GF-D8 (cell line): ENCODE data around the gene CCDC27.

Source experiments
- DNase-seq: peaks from one replicate; lab custom pipeline; 2025; lab: John Stamatoyannopoulos, UW

CCDC27 gene

DNA sequence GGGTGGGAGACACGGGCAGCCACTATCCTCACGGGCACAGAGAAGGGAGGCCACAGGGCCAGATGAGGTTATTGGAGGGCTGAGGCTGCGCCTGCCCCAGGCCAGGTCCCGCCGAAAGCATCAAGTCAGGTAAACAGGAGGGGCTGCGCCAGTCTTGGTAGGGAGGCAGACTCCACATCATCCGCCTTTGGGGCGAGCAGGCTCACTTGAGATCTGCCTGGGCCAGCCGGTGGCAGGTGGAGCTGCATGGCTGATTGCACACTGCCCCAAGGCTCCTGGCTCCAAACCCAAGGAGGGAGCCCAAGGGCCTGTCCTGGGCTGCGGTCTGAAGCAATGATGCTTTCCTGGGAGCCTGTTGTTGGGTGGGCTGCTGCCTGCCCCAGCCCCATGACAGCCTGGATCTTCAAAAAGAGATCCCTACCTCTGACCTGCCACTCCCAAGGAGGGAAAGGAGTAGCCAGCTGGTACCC is 24.9 kb downstream of the CCDC27 start:
- no peak for DNase-seq

DNA sequence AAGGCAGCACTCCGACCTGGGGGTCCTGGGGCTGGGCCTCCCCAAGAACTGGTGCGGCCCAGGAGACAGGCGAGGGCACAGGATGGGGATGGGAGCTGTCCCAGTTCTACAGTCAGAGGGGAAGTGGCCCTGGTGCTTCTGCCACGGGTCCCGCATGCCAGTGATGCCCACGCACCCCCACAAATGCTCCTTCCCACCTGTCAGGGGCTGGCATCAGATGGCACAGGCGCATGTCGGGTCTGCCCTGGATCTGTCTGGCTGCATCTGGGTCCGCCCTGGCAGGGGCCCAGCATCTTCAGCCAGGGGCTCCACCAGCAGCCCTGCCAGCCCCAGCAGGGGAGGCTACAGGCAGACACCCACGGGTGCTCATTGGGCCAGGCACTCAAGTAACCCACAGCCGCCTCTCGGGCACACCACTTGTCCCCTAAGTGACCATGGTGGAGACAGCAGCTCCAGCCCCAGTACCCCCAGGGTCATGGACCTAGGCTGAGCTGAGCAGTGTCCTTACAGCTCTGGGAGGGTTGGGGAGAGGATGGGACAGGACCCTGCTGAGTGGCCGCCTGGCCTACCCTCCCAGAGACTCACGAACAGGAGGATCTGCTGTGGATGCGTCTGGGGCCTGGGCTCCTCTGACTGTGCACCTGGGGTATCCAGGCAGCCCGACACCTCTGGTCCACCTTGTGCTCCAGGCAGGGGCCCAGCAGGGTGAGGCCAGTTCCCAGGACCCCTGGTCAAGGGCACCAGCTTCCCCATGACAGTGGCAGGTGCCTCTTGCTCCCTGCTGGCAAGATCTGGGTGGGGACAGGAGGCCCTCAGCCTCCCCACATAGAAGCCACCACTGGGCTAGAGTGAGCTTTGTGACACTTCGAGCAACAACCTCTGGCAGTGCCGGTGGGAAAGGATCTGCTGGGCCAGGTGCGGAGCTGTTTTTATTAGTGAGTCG is 25.7 kb downstream of the CCDC27 start:
- DNase-seq: no peak

DNA sequence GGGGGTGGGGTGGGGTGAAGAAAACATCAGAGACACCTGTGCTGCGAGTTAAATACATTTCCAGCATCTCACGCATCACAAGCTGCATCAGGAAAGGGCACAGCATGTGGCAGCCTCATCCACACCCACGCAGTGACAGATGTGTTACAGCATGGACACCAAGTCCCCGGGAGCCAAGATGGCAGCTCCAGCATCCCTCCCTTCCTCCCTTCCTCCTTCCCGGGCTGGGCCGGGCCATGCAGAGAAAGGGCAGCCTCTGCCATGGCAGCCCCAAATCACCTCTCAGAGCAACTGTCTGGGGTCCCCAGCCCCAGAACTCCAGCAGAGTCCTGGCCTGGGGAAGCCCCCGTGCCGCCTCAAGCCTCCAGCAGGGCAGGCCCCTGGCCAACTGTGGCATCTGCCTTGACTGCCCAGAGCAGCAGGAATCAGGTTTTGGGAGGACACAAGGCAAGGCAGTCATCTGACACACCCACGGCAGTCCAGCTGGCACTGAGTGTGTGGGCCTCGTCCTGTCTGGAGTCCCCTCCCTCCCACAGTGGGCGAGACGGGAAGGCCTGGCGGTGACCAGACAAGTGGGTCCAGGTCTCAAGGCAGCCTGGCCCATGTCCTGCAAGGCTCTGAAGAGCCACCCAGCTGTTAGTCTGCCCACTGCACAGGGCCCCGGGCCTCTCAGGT is 26.5 kb downstream of the CCDC27 start:
- DNase-seq: no peak

DNA sequence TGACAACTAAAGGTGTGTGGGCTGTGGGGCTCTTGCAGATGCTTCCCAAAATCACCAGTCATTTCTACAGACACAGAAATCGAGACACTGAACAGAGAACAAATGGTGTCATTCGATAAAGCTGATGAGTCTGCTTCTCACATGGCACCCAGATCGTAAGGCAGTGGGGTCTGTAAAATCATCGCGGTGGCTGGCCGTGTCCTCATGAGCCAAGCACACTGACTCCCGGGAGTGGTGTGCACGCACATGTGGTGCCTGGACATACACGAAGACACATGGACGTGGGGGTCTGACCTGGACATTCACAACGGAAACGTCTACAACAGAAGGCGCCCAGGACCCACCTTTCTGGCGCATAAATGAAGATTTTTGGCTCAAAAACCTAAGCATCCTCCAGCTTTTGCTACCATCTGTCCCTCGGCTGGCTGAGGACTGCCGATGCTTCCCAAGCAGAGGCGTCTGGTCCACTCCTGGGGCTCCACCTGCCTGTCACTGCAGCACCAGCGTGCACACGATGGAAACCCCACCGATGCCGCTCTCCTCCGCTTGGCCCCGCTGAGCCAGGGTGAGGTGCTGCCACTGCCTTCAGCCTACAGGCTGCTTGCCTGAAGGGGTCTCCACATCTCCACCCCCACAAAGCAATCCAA is 27.1 kb downstream of the CCDC27 start:
- no peak for DNase-seq

DNA sequence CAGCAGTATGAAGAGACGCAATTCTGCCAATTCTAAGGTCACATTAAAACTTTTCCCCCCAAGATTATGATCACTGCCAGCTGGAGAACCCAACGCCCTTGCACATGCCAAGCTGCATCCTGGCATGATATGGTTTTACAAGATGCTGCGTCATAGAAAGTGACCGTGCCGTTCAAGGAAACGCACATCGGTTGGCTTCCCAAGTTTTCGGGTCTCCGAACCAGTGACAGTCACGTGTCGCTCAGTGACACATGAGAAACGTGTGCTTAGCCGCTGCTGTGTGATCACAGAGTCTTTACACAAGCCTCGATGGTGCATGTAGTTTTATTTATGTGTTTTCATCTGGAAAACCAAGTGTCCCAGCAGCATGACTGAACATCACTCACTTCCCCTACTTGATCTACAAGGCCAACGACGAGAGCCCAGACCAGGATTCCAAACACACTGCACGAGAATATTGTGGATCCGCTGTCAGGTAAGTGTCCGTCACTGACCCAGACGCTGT is 27.7 kb downstream of the CCDC27 start:
- no peak for DNase-seq

DNA sequence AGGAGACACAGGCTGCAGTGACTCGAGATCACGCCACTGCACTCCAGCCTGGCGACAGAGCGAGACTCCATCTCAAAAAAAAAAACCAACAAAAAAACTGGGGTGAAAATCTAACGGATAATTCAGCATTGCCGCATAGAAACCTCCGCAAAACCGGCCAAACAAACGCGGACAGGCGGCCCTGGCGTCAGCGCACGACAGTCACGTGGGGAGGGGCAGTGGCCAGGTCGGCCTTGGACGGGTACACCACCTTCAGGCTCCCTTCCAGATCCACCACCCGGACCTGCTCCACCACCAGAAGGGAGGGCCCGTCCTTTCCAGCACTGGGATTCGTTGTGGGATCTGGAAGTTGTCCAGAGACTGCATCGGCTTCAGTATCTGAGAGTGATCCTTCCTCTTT is 28.7 kb downstream of the CCDC27 start:
- DNase-seq: no peak

DNA sequence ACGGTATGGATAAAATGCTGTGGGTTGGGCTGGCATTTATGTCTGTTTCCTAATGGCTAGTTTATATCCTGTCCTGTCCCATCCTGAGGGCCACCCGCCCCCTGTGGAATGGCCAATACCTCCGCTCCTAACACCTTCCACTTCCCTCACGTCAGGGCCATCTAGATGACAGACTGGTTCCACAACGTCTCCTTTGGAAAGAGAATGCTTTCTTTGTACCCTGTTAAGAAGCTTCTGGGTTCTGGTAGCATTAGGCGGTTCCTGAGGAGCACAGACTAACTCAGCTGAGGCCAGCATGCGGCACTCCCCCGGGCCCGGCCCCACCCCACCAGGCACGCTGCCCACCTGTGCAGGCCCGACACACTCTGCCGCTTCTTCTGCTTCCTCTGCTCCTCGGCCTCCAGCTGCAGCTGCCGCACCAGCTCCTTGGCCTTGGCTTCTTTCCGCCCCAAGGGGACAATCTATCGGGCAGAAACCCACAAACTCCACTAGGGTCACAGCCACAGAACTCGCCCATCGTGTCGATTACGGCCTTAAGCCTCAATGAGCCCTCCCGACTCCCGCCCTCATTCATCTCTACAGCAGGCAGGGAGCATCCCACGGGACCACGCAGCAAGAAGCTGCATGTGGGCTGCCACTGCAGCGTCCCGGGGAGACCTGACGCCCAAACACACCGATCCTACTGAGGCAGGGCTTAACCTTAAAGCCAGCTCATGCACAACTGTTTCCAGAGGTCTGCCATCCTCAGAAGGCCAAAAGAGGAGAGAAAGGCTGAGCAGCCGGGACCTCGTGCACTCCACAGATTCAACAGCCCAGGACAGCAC is 31.6 kb downstream of the CCDC27 start:
- no peak for DNase-seq

DNA sequence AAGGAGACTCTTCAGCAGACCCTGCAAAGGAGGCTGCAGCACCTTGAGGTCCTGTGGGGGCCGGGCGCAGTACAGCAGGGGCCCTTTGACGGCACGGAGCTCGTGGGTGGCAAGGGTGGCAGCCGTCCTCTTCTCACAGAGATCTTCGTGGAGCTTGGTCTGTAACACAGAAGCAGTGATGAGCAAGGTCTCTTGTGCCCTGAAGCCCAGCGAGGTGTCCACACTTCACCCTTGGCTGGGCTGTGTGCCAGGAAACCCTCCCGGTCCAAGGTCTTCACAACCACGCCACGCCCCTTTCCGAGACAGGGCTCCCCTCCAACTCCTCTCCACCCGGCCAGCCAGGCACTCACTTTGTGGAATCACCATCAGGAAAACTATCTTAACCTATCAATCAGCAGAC is 32.8 kb downstream of the CCDC27 start:
- no peak for DNase-seq

DNA sequence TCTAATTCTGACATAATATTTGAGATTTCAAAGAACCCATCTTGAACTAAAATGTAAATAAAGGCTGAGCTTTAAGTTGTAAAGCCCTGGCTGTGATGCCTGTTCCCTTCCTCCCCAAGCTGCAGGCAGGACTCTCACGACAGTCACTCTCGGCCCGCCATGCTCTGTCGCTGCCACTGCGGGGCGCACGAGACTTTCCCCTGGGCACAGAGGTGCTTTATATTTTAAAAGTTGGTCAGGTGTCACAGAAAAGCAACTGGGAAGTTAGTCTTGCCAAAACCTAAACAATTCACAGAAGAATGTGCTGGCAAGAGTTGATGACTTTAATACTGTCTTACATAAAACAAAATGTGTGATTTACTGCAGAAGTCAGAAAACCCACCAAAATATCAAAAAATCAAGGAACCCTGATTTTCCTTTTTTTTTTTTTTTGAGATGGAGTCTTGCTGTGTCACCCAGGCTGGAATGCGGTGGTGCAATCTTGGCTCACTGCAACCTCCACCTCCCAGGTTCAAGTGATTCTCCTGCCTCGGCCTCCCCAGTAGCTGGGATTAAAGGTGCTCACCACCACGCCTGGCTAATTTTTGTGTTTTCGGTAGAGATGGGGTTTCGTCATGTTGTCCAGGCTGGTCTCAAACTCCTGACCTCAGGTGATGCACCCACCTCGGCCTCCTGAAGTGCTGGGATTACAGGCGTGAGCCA is 33.4 kb downstream of the CCDC27 start:
- DNase-seq: no peak

DNA sequence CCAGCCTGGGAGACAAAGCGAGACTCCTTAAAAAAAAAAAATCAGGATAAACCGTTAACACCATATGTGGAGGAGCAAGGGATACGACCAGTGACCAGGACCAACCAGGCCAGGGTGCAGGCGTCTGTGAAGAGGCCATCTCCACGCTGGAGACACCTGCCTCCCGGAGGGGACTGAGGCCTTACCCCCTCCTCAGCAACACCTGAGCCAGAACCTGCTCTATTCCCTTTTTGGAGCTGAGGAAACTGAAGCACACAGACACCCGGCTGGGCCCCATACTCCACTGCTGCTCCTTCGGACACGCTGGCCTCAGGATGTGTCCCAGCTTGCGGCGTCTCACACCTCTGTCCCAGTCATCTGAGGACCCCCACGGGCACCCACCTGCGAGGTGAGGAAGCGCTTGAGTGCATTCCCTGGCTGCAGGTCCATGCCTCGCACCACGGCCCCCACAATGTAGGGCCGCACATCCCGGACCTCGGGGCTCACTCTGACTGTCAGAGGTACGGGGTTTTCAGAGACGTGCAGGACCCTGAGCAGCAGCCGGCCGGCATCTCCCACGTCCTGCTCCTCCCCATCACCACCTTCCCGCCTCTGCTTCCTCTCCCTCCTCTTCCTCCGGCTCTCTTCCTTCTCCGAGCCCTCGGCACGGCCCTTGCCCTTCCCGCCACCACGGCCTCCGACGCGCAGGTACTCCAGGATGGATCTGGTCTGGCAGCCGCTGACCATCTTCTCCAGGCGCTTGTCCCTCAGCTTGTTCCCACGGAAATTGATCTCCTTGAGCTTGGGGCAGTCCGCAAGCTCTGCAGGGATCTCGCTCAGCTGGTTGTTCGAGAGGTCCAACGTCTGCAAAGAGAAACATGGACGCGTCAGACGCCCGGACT is 34.5 kb downstream of the CCDC27 start:
- no peak for DNase-seq

DNA sequence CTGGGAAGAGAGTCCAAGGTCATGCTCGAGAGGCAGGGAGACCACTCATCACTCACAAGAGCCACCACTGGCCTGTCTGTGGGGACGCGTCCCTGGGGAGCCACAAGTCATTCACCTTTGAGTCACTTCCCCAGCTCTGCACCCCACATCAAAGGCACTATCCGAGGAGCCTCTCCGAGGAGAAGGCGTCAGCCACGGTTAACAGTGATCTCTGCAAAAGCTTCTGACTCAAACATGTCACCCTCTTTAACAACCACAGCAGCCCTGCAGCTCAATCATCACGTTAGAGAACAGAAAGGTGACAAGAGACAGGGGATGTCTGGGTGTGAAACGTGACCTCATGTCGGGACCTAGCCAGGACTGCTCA is 35.1 kb downstream of the CCDC27 start:
- no peak for DNase-seq

DNA sequence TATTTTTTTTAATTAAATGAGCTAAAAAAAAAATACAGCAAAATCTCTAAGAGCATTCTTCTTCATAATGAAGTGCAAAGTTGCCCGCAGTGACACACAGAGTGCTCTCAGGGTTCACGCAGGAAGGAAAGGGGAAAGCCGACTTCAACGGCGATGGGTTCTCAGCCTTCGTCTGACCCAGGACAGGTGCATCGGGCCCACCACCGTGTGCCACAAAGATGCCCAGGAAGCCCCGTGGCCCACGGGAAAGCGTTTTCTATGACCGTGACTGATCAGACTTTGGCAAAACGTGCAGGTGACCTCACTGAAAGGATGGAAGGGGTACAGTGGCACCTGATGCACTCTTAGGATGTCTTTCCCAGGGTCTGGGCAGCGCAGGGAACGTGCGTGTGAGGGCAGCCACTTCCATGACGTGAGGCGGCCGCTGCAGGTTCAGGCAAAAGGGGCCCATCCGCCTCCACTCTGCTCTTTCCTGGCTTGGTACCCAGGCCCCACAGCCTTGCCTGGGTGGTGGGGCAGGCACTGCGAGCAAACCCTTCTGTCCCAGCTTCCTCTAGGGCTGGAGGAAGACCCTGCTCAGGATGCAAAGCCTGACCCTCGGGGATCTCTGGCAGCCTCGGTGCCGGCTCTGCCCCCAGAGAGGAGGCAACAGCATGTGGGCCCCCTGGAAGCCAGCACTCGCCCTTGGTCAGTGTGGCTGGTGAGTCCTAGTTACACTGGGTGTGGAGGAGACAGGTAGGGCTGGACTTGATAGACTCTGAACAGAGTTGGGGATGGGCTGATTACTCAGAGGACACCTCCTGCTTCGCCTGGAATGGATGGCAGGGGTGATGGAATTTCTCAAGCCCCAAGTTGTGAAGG is 35.7 kb downstream of the CCDC27 start:
- DNase-seq: no peak

DNA sequence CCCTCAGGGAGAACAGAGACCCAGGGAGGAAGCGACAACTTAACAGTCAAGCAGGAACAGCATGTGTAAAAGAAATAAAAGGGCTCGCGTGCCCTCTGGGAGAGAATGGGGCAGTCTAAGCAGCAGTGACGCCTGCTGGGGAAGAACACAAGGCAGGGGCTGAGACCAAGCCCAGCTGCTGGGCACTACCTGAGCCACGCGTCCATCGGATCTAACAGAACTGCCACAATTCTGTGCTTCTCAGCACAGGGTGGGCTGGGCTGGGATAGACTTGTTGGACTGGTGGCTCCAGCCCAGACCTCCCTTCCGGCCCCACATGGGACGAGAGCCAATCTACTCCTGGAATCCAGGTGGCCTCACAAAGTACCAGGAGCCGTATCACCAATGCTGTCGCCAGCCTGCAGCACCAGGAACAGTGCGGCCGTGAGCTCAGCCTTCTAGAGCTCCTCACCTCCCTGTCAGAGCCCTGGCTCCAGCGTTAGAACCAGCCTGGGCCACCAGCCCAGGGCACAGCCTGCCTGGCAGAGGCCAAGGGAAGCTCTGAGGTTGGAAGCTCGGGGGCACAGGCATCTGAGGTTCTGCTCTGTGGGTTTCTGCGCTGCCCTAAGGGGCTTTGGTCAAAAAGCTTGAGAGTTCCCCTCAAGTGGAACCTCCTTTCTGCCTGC is 36.6 kb downstream of the CCDC27 start:
- DNase-seq: no peak

DNA sequence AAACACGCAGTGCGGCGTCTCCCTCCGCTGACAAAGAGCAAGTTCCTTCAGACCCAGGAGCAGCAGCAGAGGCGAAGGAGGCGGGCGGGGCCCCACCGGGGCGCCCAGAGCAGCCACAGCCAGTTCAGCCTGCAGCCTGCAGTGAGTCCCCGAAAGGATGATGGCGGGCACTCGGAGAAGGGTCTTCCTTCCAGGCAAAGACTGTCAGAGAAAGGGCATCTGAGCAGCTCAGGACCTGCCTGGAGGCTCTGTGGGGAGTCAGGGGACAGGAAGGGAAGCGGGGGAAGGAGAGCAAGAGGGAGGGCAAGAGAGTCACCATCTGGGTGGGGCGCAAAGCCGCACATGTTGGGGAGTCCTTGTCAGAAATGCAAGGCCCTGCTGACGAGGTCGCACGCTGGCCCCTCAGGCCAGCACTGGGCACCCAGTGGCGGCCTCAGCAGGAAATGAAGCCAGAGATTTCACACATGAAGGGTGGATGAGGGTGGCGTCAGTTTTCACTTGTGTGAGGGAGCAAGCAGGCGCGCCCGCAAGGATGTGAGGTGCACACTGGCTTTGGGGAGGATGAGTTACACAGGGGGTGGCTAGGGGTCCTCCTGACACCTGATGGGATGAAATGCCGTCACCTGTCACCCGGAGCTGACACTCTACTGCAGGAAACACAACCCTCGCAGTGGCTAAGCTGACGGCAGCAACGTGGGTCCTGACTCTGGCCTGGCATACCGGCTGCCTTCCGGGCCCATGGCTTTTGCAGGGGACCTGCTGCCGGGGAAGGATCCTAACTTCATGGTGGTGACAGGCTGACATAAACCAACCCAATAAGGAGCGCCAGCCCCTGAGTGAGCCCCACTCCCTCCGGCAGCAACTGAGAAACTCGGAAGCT is 37.4 kb downstream of the CCDC27 start:
- no peak for DNase-seq

DNA sequence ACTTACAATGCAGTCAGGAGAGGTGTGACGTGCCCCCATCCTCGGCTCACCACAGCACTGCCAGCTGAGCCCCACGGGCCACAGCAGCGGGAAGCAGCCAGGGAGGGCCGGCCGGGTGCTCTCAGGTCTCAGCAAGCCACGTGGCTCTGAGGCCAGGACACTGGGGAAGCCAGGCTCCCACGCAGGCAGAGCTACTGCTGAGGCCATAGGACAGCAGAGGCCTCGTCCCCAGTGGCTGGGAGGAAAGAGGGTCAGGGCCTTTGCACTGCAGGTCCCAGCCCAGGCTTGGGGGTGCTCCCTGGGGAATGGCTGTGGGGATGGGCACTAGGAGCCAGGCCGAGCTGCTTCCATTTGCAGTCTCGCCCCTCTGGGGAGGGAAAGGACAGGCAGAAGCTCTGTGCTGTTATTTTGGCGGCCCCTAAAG is 38.3 kb downstream of the CCDC27 start:
- no peak for DNase-seq

DNA sequence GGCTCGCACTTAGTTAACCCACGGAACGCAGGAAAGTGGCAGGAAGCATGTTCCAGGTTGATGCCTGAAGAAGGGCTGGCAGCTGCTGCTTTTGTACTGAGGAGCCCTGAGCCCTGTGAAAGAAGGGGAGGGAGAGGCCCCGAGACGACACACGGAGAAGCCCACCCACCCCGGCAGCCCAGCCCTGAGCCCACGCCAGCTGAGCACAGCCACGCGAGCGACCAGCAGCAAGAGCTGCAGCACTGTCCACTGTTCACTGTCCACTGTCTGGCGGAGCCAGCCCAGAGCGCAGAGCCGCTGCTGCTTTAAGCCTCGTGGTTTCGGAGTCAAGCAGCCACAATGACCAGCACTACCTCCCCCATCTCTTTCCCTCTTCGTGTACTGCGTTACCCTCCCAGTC is 38.7 kb downstream of the CCDC27 start:
- no peak for DNase-seq

DNA sequence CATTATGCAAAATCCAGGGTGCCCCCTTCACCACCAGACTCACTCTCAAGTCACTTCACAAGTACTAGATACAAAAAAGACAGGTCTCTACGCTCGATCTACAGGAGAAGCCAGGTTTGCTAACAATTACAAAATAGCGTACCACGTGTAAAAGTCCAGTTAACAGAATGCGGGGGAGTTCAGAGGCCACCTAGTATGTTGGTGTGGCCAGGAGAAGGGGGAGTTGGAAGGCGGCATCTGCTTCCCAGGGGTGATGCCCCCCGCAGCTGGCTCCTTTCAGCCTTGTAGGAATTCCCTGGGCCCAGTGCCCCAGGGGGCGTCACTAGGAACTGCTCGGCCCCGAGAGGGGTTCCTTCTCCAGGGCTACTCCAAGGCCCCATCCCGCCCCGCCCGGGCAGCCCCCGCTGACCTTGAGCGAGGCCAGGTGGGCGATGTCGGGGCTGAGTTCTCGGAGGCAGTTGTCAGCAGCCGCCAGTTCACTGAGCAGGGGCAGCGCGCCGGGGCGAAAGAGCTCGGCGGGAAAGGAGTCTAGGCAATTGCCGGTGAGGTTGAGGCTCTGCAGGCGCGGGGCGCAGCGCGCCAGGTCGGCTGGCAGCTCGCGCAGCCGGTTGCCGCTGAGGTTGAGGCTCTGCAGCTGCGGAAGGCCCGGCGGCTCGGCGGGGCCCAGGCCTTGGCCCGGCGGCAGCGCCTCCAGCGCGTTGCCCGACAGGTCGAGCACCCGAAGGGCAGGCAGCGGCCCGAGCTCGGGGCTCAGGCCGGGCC is 43.4 kb downstream of the CCDC27 start:
- no peak for DNase-seq
